MM.1S (cell line): ENCODE data around the gene ZNF326.

Experiments used
- DNase-seq: peaks from one replicate; pipeline ENCODE4 v3.0.0-alpha.2; 2015
- H2AFZ ChIP-seq: fragments of 300-600 bp; sonication (generic); 2 replicates; pipeline ENCODE4 v1.6.0; 2016; ENCODE audit warnings: antibody characterized with exemption, low read length
- H3F3A ChIP-seq: fragments of 300-600 bp; sonication (generic); 2 replicates; pipeline ENCODE4 v1.6.1; 2016; ENCODE audit warnings: mild to moderate bottlenecking, antibody characterized with exemption, low read length, moderate library complexity, mixed read lengths; ENCODE audit not compliant: insufficient read depth
- H3K27ac ChIP-seq: fragments of 300-600 bp; sonication (generic); 2 replicates; pipeline ENCODE4 v1.5.1; 2016; ENCODE audit warnings: mild to moderate bottlenecking, low read length
- H3K27me3 ChIP-seq: fragments of 300-600 bp; sonication (generic); replicated peaks from 2 replicates; pipeline ENCODE4 v1.6.0; 2016; ENCODE audit warnings: low read length; ENCODE audit not compliant: insufficient read depth
- H3K36me3 ChIP-seq: fragments of 300-600 bp; sonication (generic); replicated peaks from 2 replicates; pipeline ENCODE4 v1.6.1; 2016; ENCODE audit warnings: mild to moderate bottlenecking, low read length, mixed read lengths; ENCODE audit not compliant: insufficient read depth
- H3K4me1 ChIP-seq: fragments of 300-600 bp; sonication (generic); 2 replicates; pipeline ENCODE4 v1.6.1; 2016; ENCODE audit warnings: low read length, mixed read lengths
- H3K4me2 ChIP-seq: fragments of 300-600 bp; sonication (generic); 2 replicates; pipeline ENCODE4 v1.6.0; 2016; ENCODE audit warnings: low read depth, low read length
- H3K4me3 ChIP-seq: fragments of 300-600 bp; sonication (generic); 2 replicates; pipeline ENCODE4 v1.5.1; 2016; ENCODE audit warnings: low read length, mixed read lengths
- H3K79me2 ChIP-seq: fragments of 300-600 bp; sonication (generic); 2 replicates; pipeline ENCODE4 v1.6.1; 2016; ENCODE audit warnings: mixed run types, low read length, mixed read lengths
- H3K9ac ChIP-seq: fragments of 300-600 bp; sonication (generic); 2 replicates; pipeline ENCODE4 v1.6.1; 2016; ENCODE audit warnings: low read length, mixed read lengths
- H3K9me2 ChIP-seq: fragments of 300-600 bp; sonication (generic); replicated peaks from 2 replicates; pipeline ENCODE4 v1.6.1; 2016; ENCODE audit warnings: mild to moderate bottlenecking, low read length, mixed read lengths; ENCODE audit not compliant: insufficient read depth
- H3K9me3 ChIP-seq: fragments of 300-600 bp; sonication (generic); replicated peaks from 2 replicates; pipeline ENCODE4 v1.6.1; 2016; ENCODE audit warnings: mild to moderate bottlenecking, low read length, mixed read lengths; ENCODE audit not compliant: insufficient read depth
- H4K20me1 ChIP-seq: fragments of 300-600 bp; sonication (generic); 2 replicates; pipeline ENCODE4 v1.6.1; 2016; ENCODE audit warnings: mild to moderate bottlenecking, low read length, moderate library complexity, mixed read lengths; ENCODE audit not compliant: insufficient read depth
- EZH2 ChIP-seq: fragments of 300-600 bp; sonication (generic); optimal IDR thresholded peaks from 2 replicates; pipeline ENCODE3; 2017; ENCODE audit warnings: low read depth, mild to moderate bottlenecking, antibody characterized with exemption, low read length, mixed read lengths
- EZH2phosphoT487 ChIP-seq: fragments of 300-600 bp; sonication (generic); IDR thresholded peaks from 2 replicates; pipeline ENCODE4 v1.6.1; 2018; ENCODE audit warnings: antibody characterized with exemption, low read length
- TF ChIP-seq, protein P1 (sequence below): fragments of 300-600 bp; sonication (generic); IDR thresholded peaks from 2 replicates; pipeline ENCODE4 v1.5.1; 2016; ENCODE audit warnings: antibody characterized with exemption, low read length, mixed read lengths

The ZNF326 gene

DNA sequence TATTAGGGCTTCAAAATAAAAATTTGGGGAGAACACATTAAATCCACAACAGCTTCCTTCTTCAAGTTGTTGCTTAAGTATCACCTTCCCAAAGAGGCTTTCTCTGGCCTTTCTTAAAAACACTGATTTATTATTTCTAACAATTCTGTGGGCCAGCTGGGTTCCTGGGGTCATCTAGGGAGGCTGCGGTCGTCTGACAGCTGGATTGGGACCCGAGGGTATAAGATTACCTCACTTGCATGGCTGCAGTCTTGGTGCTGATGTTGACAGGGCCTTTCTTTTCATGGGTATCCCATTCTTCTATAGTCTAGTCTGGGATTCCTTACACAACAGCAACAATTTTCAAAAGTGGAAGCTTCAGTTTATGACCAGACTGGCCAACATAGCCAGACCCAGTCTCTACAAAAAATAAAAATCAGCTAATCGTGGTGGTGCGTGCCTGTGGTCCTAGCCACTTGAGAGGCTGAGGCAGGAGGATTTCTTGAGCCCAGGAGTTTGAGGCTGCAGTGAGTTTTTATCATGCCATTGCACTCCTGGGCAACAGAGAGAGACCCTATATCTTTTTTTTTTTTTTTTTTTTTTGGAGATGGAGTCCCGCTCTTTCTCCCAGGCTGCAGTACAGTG is 46.1 kb upstream of the ZNF326 start:
- H3F3A ChIP-seq, result peaks cover 4% of the 10 kb centered on the region; the same call in 1 of the 2 replicates
- peaks cover 13% of the 10 kb centered on the region for H3K4me1 ChIP-seq
- H2AFZ ChIP-seq, result no peak overlapping the region
- H3K4me2 ChIP-seq, result no peak overlapping the region
- no peak overlapping the region for H3K4me3 ChIP-seq
- no peak for DNase-seq
- no peak overlapping the region for H3K27ac ChIP-seq
- H3K79me2 ChIP-seq, result no peaks in the 10 kb centered on the region
- no peaks in the 10 kb centered on the region for H4K20me1 ChIP-seq
- no peak overlapping the region for H3K9ac ChIP-seq
- TF ChIP-seq EZH2 (no peak), EZH2phosphoT487 (no peak)
- TF ChIP-seq, protein P1, sequence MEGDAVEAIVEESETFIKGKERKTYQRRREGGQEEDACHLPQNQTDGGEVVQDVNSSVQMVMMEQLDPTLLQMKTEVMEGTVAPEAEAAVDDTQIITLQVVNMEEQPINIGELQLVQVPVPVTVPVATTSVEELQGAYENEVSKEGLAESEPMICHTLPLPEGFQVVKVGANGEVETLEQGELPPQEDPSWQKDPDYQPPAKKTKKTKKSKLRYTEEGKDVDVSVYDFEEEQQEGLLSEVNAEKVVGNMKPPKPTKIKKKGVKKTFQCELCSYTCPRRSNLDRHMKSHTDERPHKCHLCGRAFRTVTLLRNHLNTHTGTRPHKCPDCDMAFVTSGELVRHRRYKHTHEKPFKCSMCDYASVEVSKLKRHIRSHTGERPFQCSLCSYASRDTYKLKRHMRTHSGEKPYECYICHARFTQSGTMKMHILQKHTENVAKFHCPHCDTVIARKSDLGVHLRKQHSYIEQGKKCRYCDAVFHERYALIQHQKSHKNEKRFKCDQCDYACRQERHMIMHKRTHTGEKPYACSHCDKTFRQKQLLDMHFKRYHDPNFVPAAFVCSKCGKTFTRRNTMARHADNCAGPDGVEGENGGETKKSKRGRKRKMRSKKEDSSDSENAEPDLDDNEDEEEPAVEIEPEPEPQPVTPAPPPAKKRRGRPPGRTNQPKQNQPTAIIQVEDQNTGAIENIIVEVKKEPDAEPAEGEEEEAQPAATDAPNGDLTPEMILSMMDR, result no peak
- H3K36me3 ChIP-seq, result no peaks in the 10 kb centered on the region
- H3K27me3 ChIP-seq, result no peaks in the 10 kb centered on the region
- H3K9me3 ChIP-seq, result no peaks in the 10 kb centered on the region
- H3K9me2 ChIP-seq, result no peaks in the 10 kb centered on the region

DNA sequence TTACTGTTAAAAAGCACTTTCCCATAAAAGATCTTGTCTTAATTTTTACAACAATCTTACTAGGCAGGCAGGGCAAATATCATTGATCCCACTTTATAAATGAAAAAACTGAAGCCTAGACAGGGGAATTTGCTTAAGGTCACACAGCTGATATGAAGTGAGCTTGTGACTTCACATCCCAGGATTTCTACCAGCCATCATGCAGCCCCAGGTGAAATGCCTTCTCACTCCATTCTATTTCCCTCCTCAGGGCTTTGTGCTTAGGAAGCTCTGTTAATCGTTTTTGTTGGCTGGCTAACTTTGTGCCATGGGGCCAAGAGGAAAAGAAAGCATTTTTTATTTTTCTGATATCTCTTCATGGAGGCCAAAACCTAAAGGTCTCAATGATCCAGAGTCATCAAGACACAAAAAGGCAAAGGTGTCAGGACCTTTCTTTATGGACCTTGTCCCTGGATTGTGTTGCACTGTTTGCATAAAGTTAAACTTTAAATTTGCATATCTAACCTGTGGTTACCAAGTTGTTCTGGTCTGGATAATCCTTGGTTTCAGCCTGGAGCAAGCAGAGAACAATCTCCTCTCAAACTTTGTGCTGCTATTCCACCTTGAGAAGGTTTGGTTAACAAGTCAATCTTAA is 44.8 kb upstream of the ZNF326 start:
- TF ChIP-seq EZH2phosphoT487 (no peak), EZH2 (no peak)
- TF ChIP-seq, protein P1, result no peak
- Histone ChIP-seq H3K79me2 (no peaks in the 10 kb centered on the region), H2AFZ (no peak overlapping the region), H3K27ac (no peak overlapping the region), H3K36me3 (no peaks in the 10 kb centered on the region), H3K9ac (no peak overlapping the region), H3K4me2 (no peak overlapping the region), H3K4me1 (peaks cover 20% of the 10 kb centered on the region), H3K4me3 (no peak overlapping the region), H3K9me2 (no peaks in the 10 kb centered on the region), H3K27me3 (no peaks in the 10 kb centered on the region), H4K20me1 (no peaks in the 10 kb centered on the region), H3K9me3 (no peaks in the 10 kb centered on the region), H3F3A (peaks cover 4% of the 10 kb centered on the region; the same call in 1 of the 2 replicates)
- DNase-seq, result no peak

DNA sequence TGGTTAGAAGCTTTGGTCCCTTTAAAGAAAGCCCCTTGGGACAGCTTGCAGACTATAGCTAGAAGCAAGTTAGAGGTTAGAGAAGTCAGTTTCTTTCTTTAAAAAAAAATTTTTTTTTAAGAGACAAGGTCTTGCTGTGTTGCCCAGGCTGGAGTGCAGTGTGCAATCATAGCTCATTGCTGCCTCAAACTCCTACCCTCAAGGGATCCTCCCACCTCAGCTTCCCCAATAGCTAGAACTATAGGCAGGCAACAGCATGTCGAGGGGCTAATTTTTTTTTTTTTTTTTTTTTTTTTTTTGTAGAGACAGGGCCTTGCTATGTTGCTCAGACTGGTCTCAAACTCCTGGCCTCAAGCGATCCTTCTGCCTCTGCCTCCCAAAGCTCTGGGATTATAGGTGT is 44.2 kb upstream of the ZNF326 start:
- Histone ChIP-seq H2AFZ (no peak overlapping the region), H4K20me1 (no peaks in the 10 kb centered on the region), H3K27me3 (no peaks in the 10 kb centered on the region), H3K4me3 (no peak overlapping the region), H3F3A (peaks cover 4% of the 10 kb centered on the region; the same call in 1 of the 2 replicates), H3K79me2 (no peaks in the 10 kb centered on the region), H3K9ac (no peak overlapping the region), H3K4me2 (no peak overlapping the region), H3K36me3 (no peaks in the 10 kb centered on the region), H3K9me3 (no peaks in the 10 kb centered on the region), H3K4me1 (peaks cover 20% of the 10 kb centered on the region), H3K9me2 (no peaks in the 10 kb centered on the region), H3K27ac (no peak overlapping the region)
- DNase-seq, result no peak
- TF ChIP-seq, protein P1, result no peak
- TF ChIP-seq EZH2phosphoT487, result no peak
- TF ChIP-seq EZH2, result no peak
